HUES6 (cell line): ENCODE data around the gene KIRREL3.
"Not testable (repeated sequence)": the region's sequence is repeated elsewhere in the genome, so short reads cannot be mapped to it uniquely, and the experiment has no call there.

Source experiments
- H3K27ac ChIP-seq: 2 replicates; pipeline ENCODE4 v1.7.0; 2013; ENCODE audit warnings: low read depth, mild to moderate bottlenecking, low read length, inconsistent platforms
- H3K27me3 ChIP-seq: 2 replicates; pipeline ENCODE4 v1.6.1; 2013; ENCODE audit warnings: low read length; ENCODE audit not compliant: control insufficient read depth, insufficient read depth
- H3K36me3 ChIP-seq: 2 replicates; pipeline ENCODE4 v1.6.1; 2013; ENCODE audit warnings: low read length; ENCODE audit not compliant: control insufficient read depth, insufficient read depth
- H3K4me1 ChIP-seq: 2 replicates; pipeline ENCODE4 v1.6.1; 2013; ENCODE audit warnings: low read length; ENCODE audit not compliant: control insufficient read depth, insufficient read depth
- H3K4me3 ChIP-seq: 2 replicates; pipeline ENCODE4 v1.5.1; 2013; ENCODE audit warnings: low read depth, low read length
- H3K9ac ChIP-seq: one replicate; pipeline ENCODE4 v1.6.1; 2013; ENCODE audit warnings: mild to moderate bottlenecking, low read length
- H3K9me3 ChIP-seq: 2 replicates; pipeline ENCODE4 v1.6.1; 2013; ENCODE audit warnings: low read depth, low read length; ENCODE audit not compliant: control insufficient read depth, insufficient read depth

KIRREL3 gene

GRCh38 chr11:126956635-126957034, 43.9 kb downstream of the KIRREL3 start:
- Histone ChIP-seq H3K27me3 (no peaks in the 10 kb centered on the region), H3K9me3 (0 out of 2 replicates have a peak, but pooled peaks cover 3% of the 10 kb centered on the region)

GRCh38 chr11:126952533-126952932, 48.0 kb downstream of the KIRREL3 start:
- H3K4me1 ChIP-seq, H3K36me3 ChIP-seq, H3K27ac ChIP-seq, H3K9me3 ChIP-seq, H3K9ac ChIP-seq, H3K4me3 ChIP-seq, H3K27me3 ChIP-seq: not testable (repeated sequence)

More at GRCh38 chr11:126956635-126957034, 43.9 kb downstream of the KIRREL3 start:
- H3K27ac ChIP-seq = no peak overlapping the region
- no peak overlapping the region for H3K9ac ChIP-seq
- no peak overlapping the region for H3K4me3 ChIP-seq
- H3K4me1 ChIP-seq = no peaks in the 10 kb centered on the region
- H3K36me3 ChIP-seq = no peaks in the 10 kb centered on the region

- Histone ChIP-seq H3K27me3 (peaks cover 3% of the 10 kb centered on the region; the same call in 1 of the 2 replicates), H3K9ac (no peak overlapping the region), H3K4me1 (no peaks in the 10 kb centered on the region), H3K27ac (no peak overlapping the region), H3K4me3 (no peak overlapping the region), H3K9me3 (no peaks in the 10 kb centered on the region), H3K36me3 (no peaks in the 10 kb centered on the region)
Observed at GRCh38 chr11:126951465-126951864, 49.1 kb downstream of the KIRREL3 start.

GRCh38 chr11:126949066-126949891, 51.3 kb downstream of the KIRREL3 start:
- Histone ChIP-seq H3K27me3 (peaks cover 5% of the 10 kb centered on the region; the same call in 1 of the 2 replicates), H3K9me3 (no peaks in the 10 kb centered on the region), H3K4me1 (peaks cover 9% of the 10 kb centered on the region), H3K36me3 (no peaks in the 10 kb centered on the region), H3K27ac (no peak overlapping the region), H3K9ac (no peak overlapping the region), H3K4me3 (no peak overlapping the region)

GRCh38 chr11:126948563-126948962, 52.0 kb downstream of the KIRREL3 start:
- no peaks in the 10 kb centered on the region for H3K36me3 ChIP-seq
- no peak overlapping the region for H3K27ac ChIP-seq
- H3K4me1 ChIP-seq = peaks cover 10% of the 10 kb centered on the region
- H3K27me3 ChIP-seq = peaks cover 5% of the 10 kb centered on the region; the same call in 1 of the 2 replicates
- H3K4me3 ChIP-seq = no peak overlapping the region
- no peak overlapping the region for H3K9ac ChIP-seq
- no peaks in the 10 kb centered on the region for H3K9me3 ChIP-seq

GRCh38 chr11:126945319-126945718, 55.3 kb downstream of the KIRREL3 start:
- H3K36me3 ChIP-seq = no peaks in the 10 kb centered on the region
- H3K27me3 ChIP-seq = peaks cover 5% of the 10 kb centered on the region; the same call in 1 of the 2 replicates
- H3K4me3 ChIP-seq = no peak overlapping the region
- no peak overlapping the region for H3K9ac ChIP-seq
- no peaks in the 10 kb centered on the region for H3K9me3 ChIP-seq
- no peak overlapping the region for H3K27ac ChIP-seq
- peaks cover 10% of the 10 kb centered on the region for H3K4me1 ChIP-seq

GRCh38 chr11:126943316-126943715, 57.3 kb downstream of the KIRREL3 start:
- Histone ChIP-seq H3K27me3 (peaks cover 2% of the 10 kb centered on the region; the same call in 1 of the 2 replicates), H3K36me3 (no peaks in the 10 kb centered on the region), H3K4me3 (no peak overlapping the region), H3K4me1 (peaks cover 10% of the 10 kb centered on the region), H3K9ac (no peak overlapping the region), H3K27ac (no peak overlapping the region), H3K9me3 (no peaks in the 10 kb centered on the region)

GRCh38 chr11:126942146-126942545, 58.4 kb downstream of the KIRREL3 start:
- no peak overlapping the region for H3K4me3 ChIP-seq
- H3K27me3 ChIP-seq = peaks cover 2% of the 10 kb centered on the region; the same call in 1 of the 2 replicates
- H3K36me3 ChIP-seq = no peaks in the 10 kb centered on the region
- no peak overlapping the region for H3K27ac ChIP-seq
- peaks cover 10% of the 10 kb centered on the region for H3K4me1 ChIP-seq
- H3K9me3 ChIP-seq = no peaks in the 10 kb centered on the region
- no peak overlapping the region for H3K9ac ChIP-seq

GRCh38 chr11:126939552-126939951, 61.0 kb downstream of the KIRREL3 start:
- Histone ChIP-seq H3K9me3 (no peaks in the 10 kb centered on the region), H3K27ac (no peak overlapping the region), H3K36me3 (no peaks in the 10 kb centered on the region), H3K9ac (no peak overlapping the region), H3K4me1 (peaks cover 3% of the 10 kb centered on the region; the same call in 1 of the 2 replicates), H3K4me3 (no peak overlapping the region), H3K27me3 (peaks cover 2% of the 10 kb centered on the region; the same call in 1 of the 2 replicates)

GRCh38 chr11:126938718-126939117, 61.9 kb downstream of the KIRREL3 start:
- Histone ChIP-seq H3K27me3 (no peaks in the 10 kb centered on the region; the same call in 1 of the 2 replicates), H3K9ac (no peak overlapping the region)

GRCh38 chr11:126930091-126930841, 70.3 kb downstream of the KIRREL3 start:
- Histone ChIP-seq H3K36me3 (no peaks in the 10 kb centered on the region), H3K9ac (no peak overlapping the region), H3K27ac (no peak overlapping the region), H3K27me3 (no peaks in the 10 kb centered on the region), H3K4me1 (no peaks in the 10 kb centered on the region), H3K9me3 (0 out of 2 replicates have a peak, but pooled peaks cover 5% of the 10 kb centered on the region), H3K4me3 (no peak overlapping the region)

More at GRCh38 chr11:126938718-126939117, 61.9 kb downstream of the KIRREL3 start:
- Histone ChIP-seq H3K4me3 (no peak overlapping the region), H3K36me3 (no peaks in the 10 kb centered on the region), H3K9me3 (no peaks in the 10 kb centered on the region), H3K4me1 (no peaks in the 10 kb centered on the region), H3K27ac (no peak overlapping the region)
